Heart right ventricle (tissue), 16 donors: Measurements from ENCODE around the gene AQP12B. TPM values are rescaled to one million over a fixed set of nuclear protein-coding genes. Genes with fewer than 3 reads are reported as not detected.

Experiments
- ATAC-seq, 8 donors: fragments of 200-7000 bp; cut with Tn5 transposase; one replicate each; pipeline ENCODE4 v1.9.1; 2020; ENCODE audit warnings: mild to moderate bottlenecking in 8 of 8, moderate library complexity in 8 of 8, moderate number of reproducible peaks in 1 of 8
- DNase-seq, 2 donors: peaks; one replicate each; pipeline ENCODE4 v3.0.0-alpha.2; 2020
- H3K27ac ChIP-seq, 10 donors: fragments of 200-600 bp; sonication (generic) in 2 of 10; one replicate each; pipeline versions ENCODE4 v1.5.0 to v1.8.0; 2020 to 2022; ENCODE audit warnings: mild to moderate bottlenecking in 3 of 10
- H3K27me3 ChIP-seq, 7 donors: fragments of 200-600 bp; one replicate each; pipeline ENCODE4 v1.8.0; 2021 to 2022; ENCODE audit warnings: mild to moderate bottlenecking in 2 of 7
- H3K36me3 ChIP-seq, 9 donors: fragments of 200-600 bp; sonication (generic) in 1 of 9; one replicate each; pipeline versions ENCODE4 v1.5.0 to v1.8.0; 2020 to 2022; ENCODE audit warnings: mild to moderate bottlenecking in 2 of 9
- H3K4me1 ChIP-seq, 9 donors: fragments of 200-600 bp; sonication (generic) in 1 of 9; one replicate each; pipeline versions ENCODE4 v1.5.0 to v1.8.0; 2020 to 2022; ENCODE audit warnings: mild to moderate bottlenecking in 4 of 9
- H3K4me3 ChIP-seq, 10 donors: fragments of 200-600 bp; sonication (generic) in 2 of 10; one replicate each; pipeline versions ENCODE4 v1.5.0 to v1.8.0; 2020 to 2022; ENCODE audit warnings: mild to moderate bottlenecking in 7 of 10, moderate library complexity in 2 of 10
- H3K9me3 ChIP-seq, 11 donors: fragments of 200-600 bp in 10 of 11; sonication (generic) in 2 of 11; one replicate each; pipeline versions ENCODE4 v1.5.0 to v1.8.0; 2013 to 2022; ENCODE audit warnings: mild to moderate bottlenecking in 2 of 11, control low read depth in 1 of 11, moderate library complexity in 1 of 11
- WGBS, 2 donors: extraction: QIAGEN DNeasy Blood & Tissue Kit; methylation state at CpG; one replicate each; pipeline ENCODE4 v1.1.7; 2013; ENCODE audit warnings: inconsistent platforms in 1 of 2; 5-methylcytosine and 5-hydroxymethylcytosine counted together
- intact Hi-C, 10 donors: fragments of 100-400 bp; cut with DNase I; formaldehyde crosslinking; loops; one replicate each; pipeline versions ENCODE4 v1.11.1 to v1.14.2; 2022
- polyA plus RNA-seq, 2 donors: library from polyadenylated mRNA; stranded (reverse); fragments of 200-250 nt; gene quantifications; one replicate each; pipeline ENCODE4 v1.2.3, GENCODE V29; 2013
- total RNA-seq, 10 donors: library from RNA; stranded (reverse); fragmentation: NEBNext Ultra II Directional in 3 of 10; extraction: Animal tissue kit (Norgen Biotek cat#: 25700) in 3 of 10; gene quantifications; one replicate each; pipeline versions ENCODE4 v1.2.1 to v1.2.4, GENCODE V29; 2021 to 2023
- TF ChIP-seq, protein P1 (sequence below), 9 donors: fragments of 200-600 bp; sonication (generic) in 2 of 9; IDR thresholded peaks; one replicate each; pipeline versions ENCODE4 v1.5.0 to v1.8.0; 2021 to 2022; ENCODE audit warnings: antibody characterized with exemption in 9 of 9, mild to moderate bottlenecking in 5 of 9, moderate library complexity in 1 of 9
- donor health status: Arrhythmogenic right ventricular cardiomyopathy.
- donor health status: ischemic (EF 13 %, LVEDD 7.1; RV severe dilation, severe dysfunction).
- donor health status: healthy with polysubstance abuse.
- donor health status: DM: no; HTN: yes; CAD: no.
- donor health status: DM: no; HTN: no; CAD: no.
- donor health status: ischemic (EF 25% LVEDD 6.9; RV normal size, moderate dysfunction).
- donor health status: ischemic (EF 25% LVEDD 5.7; RV mildly dilated, moderate dysfunction).
- donor health status: healthy.
- donor health status: DM: yes; HTN: yes; CAD: no.
- donor health status: Ischemic cardiomyopathy.
- donor health status: ischemic (EF 35%, LVEDD 5.7; RV mildly dilated, moderate dysfunction).
- donor health status: nonischemic (EF 11% LVEDD 7.7; RV severe dilation, severe dysfunction).
- donor health status: DM: yes; HTN: yes; CAD: no.
- donor health status: PGD.
- donor health status: ischemic (EF 29% LVEDD 5.4; RV normal size, mild dysfunction).
- donor health status: nonischemic (EF 23%, LVEDD 6.1; RV moderate dilation, normal function).

AQP12B gene
- total and polyA plus RNA-seq, 12 donors, result 0.03 TPM; not detected in 11

DNA sequence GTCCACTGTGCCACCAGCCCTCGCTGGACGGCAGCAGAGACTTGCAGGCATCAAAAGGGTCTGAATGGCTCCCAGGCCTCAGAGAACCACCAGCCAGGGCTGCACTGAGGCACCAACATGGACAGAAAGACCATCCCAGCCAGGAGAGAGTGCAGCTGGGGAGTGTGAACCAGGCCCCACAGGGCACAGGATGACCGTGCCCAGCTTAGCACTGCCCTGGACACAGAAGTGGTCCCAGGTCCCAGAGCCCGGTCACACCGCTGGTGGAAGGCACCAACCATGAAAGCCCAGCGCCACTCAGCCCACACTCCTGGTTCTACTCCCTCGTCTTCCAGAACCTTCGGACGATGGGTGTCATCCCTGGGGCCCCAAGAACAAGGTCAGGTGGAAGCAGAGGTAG lies 29.4 kb upstream of the AQP12B start:
- WGBS, 2 donors, result 85 to 90% methylated on average over 9 of the region's 9 CpGs
- Histone ChIP-seq H3K36me3 (no peaks in the 10 kb centered on the region), H3K4me3 (no peak overlapping the region), H3K27me3 (peaks cover 0 to 72% (median 9%) of the 10 kb centered on the region in 7 donors), H3K9me3 (no peaks in the 10 kb centered on the region), H3K4me1 (no peaks in the 10 kb centered on the region), H3K27ac (no peak overlapping the region)
- no peak for DNase-seq
- intact Hi-C loops, result loop anchor here in 1 of 10 donors (10.0 kb wide), 1 partner anchor 207 kb away; no protein-coding TSS in a partner anchor
- TF ChIP-seq, protein P1, sequence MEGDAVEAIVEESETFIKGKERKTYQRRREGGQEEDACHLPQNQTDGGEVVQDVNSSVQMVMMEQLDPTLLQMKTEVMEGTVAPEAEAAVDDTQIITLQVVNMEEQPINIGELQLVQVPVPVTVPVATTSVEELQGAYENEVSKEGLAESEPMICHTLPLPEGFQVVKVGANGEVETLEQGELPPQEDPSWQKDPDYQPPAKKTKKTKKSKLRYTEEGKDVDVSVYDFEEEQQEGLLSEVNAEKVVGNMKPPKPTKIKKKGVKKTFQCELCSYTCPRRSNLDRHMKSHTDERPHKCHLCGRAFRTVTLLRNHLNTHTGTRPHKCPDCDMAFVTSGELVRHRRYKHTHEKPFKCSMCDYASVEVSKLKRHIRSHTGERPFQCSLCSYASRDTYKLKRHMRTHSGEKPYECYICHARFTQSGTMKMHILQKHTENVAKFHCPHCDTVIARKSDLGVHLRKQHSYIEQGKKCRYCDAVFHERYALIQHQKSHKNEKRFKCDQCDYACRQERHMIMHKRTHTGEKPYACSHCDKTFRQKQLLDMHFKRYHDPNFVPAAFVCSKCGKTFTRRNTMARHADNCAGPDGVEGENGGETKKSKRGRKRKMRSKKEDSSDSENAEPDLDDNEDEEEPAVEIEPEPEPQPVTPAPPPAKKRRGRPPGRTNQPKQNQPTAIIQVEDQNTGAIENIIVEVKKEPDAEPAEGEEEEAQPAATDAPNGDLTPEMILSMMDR (IDR thresholded peaks at IDR 0.05), result no peak
- no peak for ATAC-seq

DNA sequence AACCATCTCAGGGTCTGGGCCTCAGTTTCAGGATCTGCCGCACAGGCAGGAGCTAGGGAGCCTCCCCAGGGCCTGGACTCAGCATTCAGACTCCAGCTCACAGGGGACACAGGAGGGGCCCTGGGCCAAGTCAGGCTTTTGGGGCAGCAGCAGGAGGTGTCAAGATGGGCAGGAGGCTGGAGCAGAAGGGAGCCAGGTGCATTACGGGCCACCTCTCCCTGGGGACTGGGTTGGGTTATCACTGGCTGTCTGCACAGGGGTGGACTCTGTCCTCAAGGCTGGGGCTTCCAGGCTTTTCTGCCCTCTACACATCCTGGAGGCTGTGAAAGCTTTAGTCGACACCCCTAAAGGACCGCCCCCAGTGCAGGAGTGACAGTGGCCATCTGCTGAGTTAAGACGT lies 29.0 kb upstream of the AQP12B start:
- no peaks in the 10 kb centered on the region for H3K4me1 ChIP-seq
- no peak overlapping the region for H3K4me3 ChIP-seq
- 58 to 65% methylated on average over 5 of the region's 5 CpGs for WGBS, 2 donors
- TF ChIP-seq, protein P1 (IDR thresholded peaks at IDR 0.05), result no peak
- no peak for DNase-seq
- no peaks in the 10 kb centered on the region for H3K9me3 ChIP-seq
- no peaks in the 10 kb centered on the region for H3K36me3 ChIP-seq
- peaks cover 0 to 73% (median 9%) of the 10 kb centered on the region in 7 donors for H3K27me3 ChIP-seq
- intact Hi-C loops, result loop anchor here in 1 of 10 donors (10.0 kb wide), 1 partner anchor 207 kb away; no protein-coding TSS in a partner anchor
- no peak overlapping the region for H3K27ac ChIP-seq
- no peak for ATAC-seq

DNA sequence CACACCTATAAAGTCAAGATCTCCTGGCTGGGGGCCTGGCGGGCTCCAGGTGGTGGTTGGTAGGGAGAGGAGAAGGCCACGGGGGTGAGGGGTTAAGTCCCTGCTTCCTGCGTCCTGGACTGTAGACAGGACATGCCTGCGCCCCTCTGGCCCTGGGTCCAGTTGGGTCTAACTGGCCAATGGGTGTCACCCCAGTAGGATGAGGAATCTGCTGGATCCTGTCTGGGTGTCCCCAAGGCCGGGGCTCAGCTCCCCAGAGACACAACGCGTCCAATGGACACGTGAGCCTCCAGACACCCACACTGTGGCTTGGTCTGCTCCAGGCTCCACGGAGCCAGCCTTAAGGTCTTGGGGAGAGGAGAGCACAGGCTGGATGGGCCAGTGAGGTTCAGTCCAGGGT lies 28.6 kb upstream of the AQP12B start:
- H3K36me3 ChIP-seq, result no peaks in the 10 kb centered on the region
- WGBS, 2 donors, result 80 to 88% methylated on average over 9 of the region's 9 CpGs
- no peak for DNase-seq
- intact Hi-C loops, result loop anchor here in 1 of 10 donors (10.0 kb wide), 1 partner anchor 206 kb away; no protein-coding TSS in a partner anchor
- H3K27me3 ChIP-seq, result peaks cover 0 to 72% (median 9%) of the 10 kb centered on the region in 7 donors
- H3K4me3 ChIP-seq, result no peak overlapping the region
- no peak for ATAC-seq
- TF ChIP-seq, protein P1 (IDR thresholded peaks at IDR 0.05), result no peak
- H3K4me1 ChIP-seq, result no peaks in the 10 kb centered on the region
- H3K27ac ChIP-seq, result no peak overlapping the region
- no peaks in the 10 kb centered on the region for H3K9me3 ChIP-seq

DNA sequence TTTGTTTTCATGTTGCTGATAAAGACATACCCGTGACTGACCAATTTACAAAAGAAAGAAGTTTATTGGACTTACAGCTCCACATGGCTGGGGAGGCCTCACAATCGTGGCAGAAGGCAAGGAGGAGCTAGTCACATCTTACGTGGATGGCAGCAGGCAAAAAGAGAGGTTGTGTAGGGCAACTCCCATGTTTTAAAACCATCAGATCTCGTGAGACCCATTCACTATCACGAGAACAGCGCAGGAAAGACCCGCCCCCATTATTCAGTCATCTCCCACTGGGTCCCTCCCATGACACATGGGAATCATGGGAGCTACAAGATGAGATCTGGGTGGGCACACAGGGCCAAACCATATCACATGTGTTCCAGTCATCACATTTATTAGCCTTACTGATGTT lies 25.8 kb upstream of the AQP12B start:
- no peak overlapping the region for H3K27ac ChIP-seq
- TF ChIP-seq, protein P1 (IDR thresholded peaks at IDR 0.05), result no peak
- H3K4me3 ChIP-seq, result no peak overlapping the region
- peaks cover 0 to 71% (median 18%) of the 10 kb centered on the region in 7 donors for H3K27me3 ChIP-seq
- intact Hi-C loops, result loop anchor here in 5 of 10 donors (5.0 to 10.0 kb wide), 3 partner anchors 184 to 196 kb away; no protein-coding TSS in a partner anchor
- no peak for ATAC-seq
- no peak for DNase-seq
- 68 to 71% methylated on average over 7 of the region's 7 CpGs for WGBS, 2 donors
- H3K9me3 ChIP-seq, result no peaks in the 10 kb centered on the region
- H3K36me3 ChIP-seq, result no peaks in the 10 kb centered on the region
- peaks cover 0 to 5% (median 0%) of the 10 kb centered on the region in 9 donors for H3K4me1 ChIP-seq
